Measurements from ENCODE around the gene KIF16B. TPM values are rescaled to one million over a fixed set of nuclear protein-coding genes. Genes with fewer than 3 reads are reported as not detected.

KIF16B gene
- total and polyA plus RNA-seq, 10 of the 15 experiments (the other 5 are each of a cell fraction or from before 2014, with no cell fraction given), result 0.21 to 5.2 (median 3.0) TPM

DNA sequence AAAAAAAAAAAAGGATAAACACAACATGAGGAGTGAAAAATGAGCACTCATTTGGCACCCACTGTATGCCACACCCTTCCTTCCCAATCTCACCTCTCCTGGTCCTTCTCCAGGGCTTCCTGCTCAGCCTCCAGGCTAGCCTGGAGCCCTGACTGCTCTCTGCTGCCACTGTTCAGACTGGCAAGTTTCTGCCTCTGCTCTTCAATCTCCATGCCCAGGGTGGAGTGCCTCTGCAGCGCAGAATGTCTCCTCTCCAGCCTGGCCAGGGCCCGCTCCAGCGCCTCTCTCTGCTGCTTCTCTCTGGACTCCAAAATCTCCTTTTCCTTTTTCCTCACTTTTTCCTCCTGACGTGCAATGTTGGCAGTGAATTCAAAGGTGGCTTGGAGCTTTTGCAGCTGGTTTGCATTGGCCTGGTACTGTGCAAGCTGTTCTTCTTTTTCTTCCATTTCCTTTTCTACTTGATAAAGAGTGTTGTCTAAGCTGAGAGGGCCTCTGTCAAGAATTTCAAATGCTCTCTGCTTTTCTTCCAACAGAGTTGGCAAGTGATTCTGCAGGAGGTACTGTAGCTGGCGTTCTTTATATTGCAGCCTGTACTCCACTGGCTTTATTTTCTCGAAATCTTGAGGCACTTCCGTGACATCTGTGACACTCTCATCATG is 194.4 kb downstream of the KIF16B start:
- WGBS (ENCODE audit: insufficient coverage, insufficient replicate concordance, low lambda C conversion rate, missing lambda C conversion rate), result 84% methylated on average over 7 of the region's 7 CpGs
- Histone ChIP-seq H3K4me1 (ENCODE audit: control insufficient read depth, insufficient read depth, low read length) (no peaks in the 10 kb centered on the region), H3K36me3 (ENCODE audit: control insufficient read depth in 2 of 2, insufficient read depth in 2 of 2, low read length in 1 of 2) (no peaks in the 10 kb centered on the region), H3K4me2 (ENCODE audit: control insufficient read depth, insufficient read depth) (no peak overlapping the region), H2AFZ (ENCODE audit: control insufficient read depth, low read depth, low read length) (no peak overlapping the region), H3K9ac (ENCODE audit: control insufficient read depth, insufficient read depth, low read length) (no peak overlapping the region), H4K20me1 (ENCODE audit: control insufficient read depth, insufficient read depth) (no peaks in the 10 kb centered on the region), H3K27me3 (replicated peaks in 1 of 2; ENCODE audit: control insufficient read depth in 2 of 2, insufficient read depth in 2 of 2, low read length in 1 of 2) (no peaks in the 10 kb centered on the region), H3K4me3 (no peak overlapping the region), H3K79me2 (ENCODE audit: control insufficient read depth, insufficient read depth, low read length) (no peaks in the 10 kb centered on the region), H3K27ac (ENCODE audit: control insufficient read depth, insufficient read depth) (no peak overlapping the region), H3K9me3 (replicated peaks; ENCODE audit: control insufficient read depth, insufficient read depth, low read length) (no peaks in the 10 kb centered on the region)
- FAIRE-seq (no peak), DNase-seq (ENCODE audit: low read depth, low spot score) (no peak), ATAC-seq (no peak)
- ChIA-PET CTCF (no interaction called here), RAD21 (ENCODE audit: unreplicated experiment) (no interaction called here), POLR2A (no interaction called here), SMC1A (ENCODE audit: uncharacterized antibody, unreplicated experiment) (no interaction called here)
- in situ Hi-C loops (cut with MboI), result no loop called here
- no TSS peak for BruUV-seq (replicated peaks)
- intact Hi-C loops (cut with micrococcal nuclease; ENCODE audit: unreplicated experiment), result no loop called here
- TF ChIP-seq HDGF (IDR thresholded peaks at IDR 0.05) (no peak), BCL11A (IDR thresholded peaks at IDR 0.05; ENCODE audit: low read depth, low read length) (no peak), ZZZ3 (IDR thresholded peaks at IDR 0.05; ENCODE audit: control insufficient read depth, insufficient read length, low read depth) (no peak), TCF3 (IDR thresholded peaks at IDR 0.05; ENCODE audit: borderline replicate concordance, insufficient read depth, low read depth, low read length) (no peak), PML (IDR thresholded peaks at IDR 0.05; ENCODE audit: low read length) (no peak), PBX3 (IDR thresholded peaks at IDR 0.05; ENCODE audit: insufficient replicate concordance, low read depth, low read length) (no peak), REST (IDR thresholded peaks at IDR 0.05; ENCODE audit: low read depth, low read length) (no peak), RELA (IDR thresholded peaks at IDR 0.05; ENCODE audit: borderline replicate concordance, partially characterized antibody) (no peak), FOS (IDR thresholded peaks at IDR 0.05; ENCODE audit: borderline replicate concordance, extremely low read depth, insufficient read length) (no peak), STAT3 (IDR thresholded peaks at IDR 0.05; ENCODE audit: low read depth, low read length) (no peak), HDAC6 (IDR thresholded peaks at IDR 0.05; ENCODE audit: unreplicated experiment) (no peak), HDAC2 (IDR thresholded peaks at IDR 0.05) (no peak)
- TF ChIP-seq, protein P1, sequence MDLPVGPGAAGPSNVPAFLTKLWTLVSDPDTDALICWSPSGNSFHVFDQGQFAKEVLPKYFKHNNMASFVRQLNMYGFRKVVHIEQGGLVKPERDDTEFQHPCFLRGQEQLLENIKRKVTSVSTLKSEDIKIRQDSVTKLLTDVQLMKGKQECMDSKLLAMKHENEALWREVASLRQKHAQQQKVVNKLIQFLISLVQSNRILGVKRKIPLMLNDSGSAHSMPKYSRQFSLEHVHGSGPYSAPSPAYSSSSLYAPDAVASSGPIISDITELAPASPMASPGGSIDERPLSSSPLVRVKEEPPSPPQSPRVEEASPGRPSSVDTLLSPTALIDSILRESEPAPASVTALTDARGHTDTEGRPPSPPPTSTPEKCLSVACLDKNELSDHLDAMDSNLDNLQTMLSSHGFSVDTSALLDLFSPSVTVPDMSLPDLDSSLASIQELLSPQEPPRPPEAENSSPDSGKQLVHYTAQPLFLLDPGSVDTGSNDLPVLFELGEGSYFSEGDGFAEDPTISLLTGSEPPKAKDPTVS (IDR thresholded peaks at IDR 0.05; ENCODE audit: low read depth, low read length), result no peak
- TF ChIP-seq, protein P2, sequence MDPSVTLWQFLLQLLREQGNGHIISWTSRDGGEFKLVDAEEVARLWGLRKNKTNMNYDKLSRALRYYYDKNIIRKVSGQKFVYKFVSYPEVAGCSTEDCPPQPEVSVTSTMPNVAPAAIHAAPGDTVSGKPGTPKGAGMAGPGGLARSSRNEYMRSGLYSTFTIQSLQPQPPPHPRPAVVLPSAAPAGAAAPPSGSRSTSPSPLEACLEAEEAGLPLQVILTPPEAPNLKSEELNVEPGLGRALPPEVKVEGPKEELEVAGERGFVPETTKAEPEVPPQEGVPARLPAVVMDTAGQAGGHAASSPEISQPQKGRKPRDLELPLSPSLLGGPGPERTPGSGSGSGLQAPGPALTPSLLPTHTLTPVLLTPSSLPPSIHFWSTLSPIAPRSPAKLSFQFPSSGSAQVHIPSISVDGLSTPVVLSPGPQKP (IDR thresholded peaks at IDR 0.05; ENCODE audit: low read depth, low read length), result no peak
- TF ChIP-seq, protein P3, sequence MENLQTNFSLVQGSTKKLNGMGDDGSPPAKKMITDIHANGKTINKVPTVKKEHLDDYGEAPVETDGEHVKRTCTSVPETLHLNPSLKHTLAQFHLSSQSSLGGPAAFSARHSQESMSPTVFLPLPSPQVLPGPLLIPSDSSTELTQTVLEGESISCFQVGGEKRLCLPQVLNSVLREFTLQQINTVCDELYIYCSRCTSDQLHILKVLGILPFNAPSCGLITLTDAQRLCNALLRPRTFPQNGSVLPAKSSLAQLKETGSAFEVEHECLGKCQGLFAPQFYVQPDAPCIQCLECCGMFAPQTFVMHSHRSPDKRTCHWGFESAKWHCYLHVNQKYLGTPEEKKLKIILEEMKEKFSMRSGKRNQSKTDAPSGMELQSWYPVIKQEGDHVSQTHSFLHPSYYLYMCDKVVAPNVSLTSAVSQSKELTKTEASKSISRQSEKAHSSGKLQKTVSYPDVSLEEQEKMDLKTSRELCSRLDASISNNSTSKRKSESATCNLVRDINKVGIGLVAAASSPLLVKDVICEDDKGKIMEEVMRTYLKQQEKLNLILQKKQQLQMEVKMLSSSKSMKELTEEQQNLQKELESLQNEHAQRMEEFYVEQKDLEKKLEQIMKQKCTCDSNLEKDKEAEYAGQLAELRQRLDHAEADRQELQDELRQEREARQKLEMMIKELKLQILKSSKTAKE (IDR thresholded peaks at IDR 0.05; ENCODE audit: low read depth, poor library complexity, severe bottlenecking), result no peak

Data from GM12878 (cell line).